ENCODE results near the gene TMEM26. TPM values are rescaled to one million over a fixed set of nuclear protein-coding genes. Genes with fewer than 3 reads are reported as not detected.

Gene TMEM26
- total RNA-seq, 1 donor, result 6.5 TPM

GRCh38 chr10:61465171-61465496 is 12.0 kb upstream of the TMEM26 start:
- no peaks in the 10 kb centered on the region for H3K27me3 ChIP-seq (ENCODE audit: insufficient read depth, low read length)
- no peaks in the 10 kb centered on the region for H3K36me3 ChIP-seq (ENCODE audit: insufficient read depth, low read length)
- no peak for DNase-seq (ENCODE audit: insufficient read length, low spot score, missing footprints)
- no peak overlapping the region for H3K4me2 ChIP-seq (ENCODE audit: insufficient read depth, low read length)
- H3K9me3 ChIP-seq (ENCODE audit: low read depth, low read length), result no peaks in the 10 kb centered on the region
- H3K27ac ChIP-seq (ENCODE audit: low read depth, low read length), result peak overlapping the region; percentile 79
- no peaks in the 10 kb centered on the region for H4K20me1 ChIP-seq (ENCODE audit: insufficient read depth, low read length)
- H3K4me3 ChIP-seq (ENCODE audit: insufficient read depth, low read length), result no peak overlapping the region
- no peak overlapping the region for H2AFZ ChIP-seq (ENCODE audit: low read length)
- TF ChIP-seq CTCF (IDR thresholded peaks at IDR 0.05; ENCODE audit: extremely low read depth, low read depth, low read length), result peak; percentile 14
- no peaks in the 10 kb centered on the region for H3K79me2 ChIP-seq (ENCODE audit: insufficient read depth, low read length)
- H3K4me1 ChIP-seq (ENCODE audit: insufficient read depth, low read length), result peaks cover 32% of the 10 kb centered on the region

- peak overlapping the region; percentile 42 for H3K4me2 ChIP-seq (ENCODE audit: insufficient read depth, low read length)
- H3K27ac ChIP-seq (ENCODE audit: low read depth, low read length), result peak overlapping the region; percentile 79
- peak; percentile 32 for DNase-seq (ENCODE audit: insufficient read length, low spot score, missing footprints)
- no peaks in the 10 kb centered on the region for H3K36me3 ChIP-seq (ENCODE audit: insufficient read depth, low read length)
- no peak overlapping the region for H2AFZ ChIP-seq (ENCODE audit: low read length)
- H3K27me3 ChIP-seq (ENCODE audit: insufficient read depth, low read length), result no peaks in the 10 kb centered on the region
- H3K4me1 ChIP-seq (ENCODE audit: insufficient read depth, low read length), result peaks cover 32% of the 10 kb centered on the region
- no peaks in the 10 kb centered on the region for H3K79me2 ChIP-seq (ENCODE audit: insufficient read depth, low read length)
- TF ChIP-seq CTCF (IDR thresholded peaks at IDR 0.05; ENCODE audit: extremely low read depth, low read depth, low read length), result no peak
- no peaks in the 10 kb centered on the region for H4K20me1 ChIP-seq (ENCODE audit: insufficient read depth, low read length)
- H3K4me3 ChIP-seq (ENCODE audit: insufficient read depth, low read length), result no peak overlapping the region
- no peaks in the 10 kb centered on the region for H3K9me3 ChIP-seq (ENCODE audit: low read depth, low read length)
Observed at GRCh38 chr10:61464461-61465170, 11.4 kb upstream of the TMEM26 start.

DNA sequence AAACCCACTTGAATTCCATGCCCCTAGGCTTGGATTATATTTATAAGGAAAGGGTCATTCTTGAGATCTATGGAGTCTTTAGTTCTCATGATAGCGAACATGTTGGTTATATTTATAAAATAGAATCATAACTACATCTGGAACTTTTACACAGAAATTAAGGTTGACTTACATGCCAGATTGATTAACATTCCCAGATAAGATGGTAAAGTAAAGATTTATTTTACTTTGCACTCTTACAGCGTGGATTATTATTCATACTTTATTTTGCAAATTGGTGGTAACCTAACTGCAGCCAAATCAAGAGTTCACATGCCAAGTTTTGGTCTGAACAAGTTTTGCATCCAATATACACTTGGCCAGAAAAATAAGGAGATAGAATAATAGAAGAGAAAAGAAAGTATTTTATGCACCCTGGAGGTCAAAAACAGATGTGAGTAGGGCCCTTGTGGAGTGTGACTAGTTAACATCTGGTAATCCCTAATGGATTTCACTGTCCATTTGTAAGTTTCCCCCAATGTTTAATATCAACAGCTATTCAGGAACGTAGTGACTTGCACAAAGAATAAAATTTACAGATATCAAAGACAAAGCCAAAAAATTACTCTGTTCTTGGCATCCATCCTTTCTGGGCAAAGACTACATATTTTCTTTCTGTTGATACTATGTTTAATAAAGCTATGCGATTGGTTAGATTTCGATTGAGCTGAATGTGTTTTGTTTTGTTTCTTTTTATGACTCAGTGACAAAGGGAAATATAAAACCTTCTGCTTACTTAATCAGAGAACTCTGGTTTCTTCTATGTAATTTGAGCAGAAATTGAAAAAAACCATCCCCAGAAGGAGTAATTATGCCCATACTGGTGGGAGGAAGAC is 10.1 kb upstream of the TMEM26 start:
- Histone ChIP-seq H3K4me3 (ENCODE audit: insufficient read depth, low read length) (no peak overlapping the region), H3K27ac (ENCODE audit: low read depth, low read length) (peak overlapping the region; percentile 79)
- TF ChIP-seq CTCF (IDR thresholded peaks at IDR 0.05; ENCODE audit: extremely low read depth, low read depth, low read length), result no peak

GRCh38 chr10:61460835-61461234 is 7.7 kb upstream of the TMEM26 start:
- Histone ChIP-seq H3K9me3 (ENCODE audit: low read depth, low read length) (no peaks in the 10 kb centered on the region), H3K27me3 (ENCODE audit: insufficient read depth, low read length) (no peaks in the 10 kb centered on the region), H3K4me1 (ENCODE audit: insufficient read depth, low read length) (peaks cover 33% of the 10 kb centered on the region), H3K36me3 (ENCODE audit: insufficient read depth, low read length) (no peaks in the 10 kb centered on the region), H3K4me2 (ENCODE audit: insufficient read depth, low read length) (no peak overlapping the region), H4K20me1 (ENCODE audit: insufficient read depth, low read length) (no peaks in the 10 kb centered on the region), H2AFZ (ENCODE audit: low read length) (no peak overlapping the region), H3K27ac (ENCODE audit: low read depth, low read length) (no peak overlapping the region), H3K4me3 (ENCODE audit: insufficient read depth, low read length) (no peak overlapping the region), H3K79me2 (ENCODE audit: insufficient read depth, low read length) (no peaks in the 10 kb centered on the region)
- DNase-seq (ENCODE audit: insufficient read length, low spot score, missing footprints), result no peak
- TF ChIP-seq CTCF (IDR thresholded peaks at IDR 0.05; ENCODE audit: extremely low read depth, low read depth, low read length), result no peak

More for the DNA sequence above, 10.1 kb upstream of the TMEM26 start:
- no peaks in the 10 kb centered on the region for H3K36me3 ChIP-seq (ENCODE audit: insufficient read depth, low read length)
- H4K20me1 ChIP-seq (ENCODE audit: insufficient read depth, low read length), result no peaks in the 10 kb centered on the region
- H3K79me2 ChIP-seq (ENCODE audit: insufficient read depth, low read length), result no peaks in the 10 kb centered on the region
- H3K27me3 ChIP-seq (ENCODE audit: insufficient read depth, low read length), result no peaks in the 10 kb centered on the region
- DNase-seq (ENCODE audit: insufficient read length, low spot score, missing footprints), result peak; percentile 15
- peaks cover 32% of the 10 kb centered on the region for H3K4me1 ChIP-seq (ENCODE audit: insufficient read depth, low read length)
- H3K4me2 ChIP-seq (ENCODE audit: insufficient read depth, low read length), result peak overlapping the region; percentile 42
- H2AFZ ChIP-seq (ENCODE audit: low read length), result no peak overlapping the region
- H3K9me3 ChIP-seq (ENCODE audit: low read depth, low read length), result no peaks in the 10 kb centered on the region

All from osteoblast (primary cell).